ENCODE measurements around the gene YJEFN3. TPM values are rescaled to one million over a fixed set of nuclear protein-coding genes. Genes with fewer than 3 reads are reported as not detected.

YJEFN3 gene
- total and polyA plus RNA-seq, 2 of the 8 experiments (the other 6 are each of a cell fraction or from before 2014, with no cell fraction given) = 5.7 to 9.4 TPM

DNA sequence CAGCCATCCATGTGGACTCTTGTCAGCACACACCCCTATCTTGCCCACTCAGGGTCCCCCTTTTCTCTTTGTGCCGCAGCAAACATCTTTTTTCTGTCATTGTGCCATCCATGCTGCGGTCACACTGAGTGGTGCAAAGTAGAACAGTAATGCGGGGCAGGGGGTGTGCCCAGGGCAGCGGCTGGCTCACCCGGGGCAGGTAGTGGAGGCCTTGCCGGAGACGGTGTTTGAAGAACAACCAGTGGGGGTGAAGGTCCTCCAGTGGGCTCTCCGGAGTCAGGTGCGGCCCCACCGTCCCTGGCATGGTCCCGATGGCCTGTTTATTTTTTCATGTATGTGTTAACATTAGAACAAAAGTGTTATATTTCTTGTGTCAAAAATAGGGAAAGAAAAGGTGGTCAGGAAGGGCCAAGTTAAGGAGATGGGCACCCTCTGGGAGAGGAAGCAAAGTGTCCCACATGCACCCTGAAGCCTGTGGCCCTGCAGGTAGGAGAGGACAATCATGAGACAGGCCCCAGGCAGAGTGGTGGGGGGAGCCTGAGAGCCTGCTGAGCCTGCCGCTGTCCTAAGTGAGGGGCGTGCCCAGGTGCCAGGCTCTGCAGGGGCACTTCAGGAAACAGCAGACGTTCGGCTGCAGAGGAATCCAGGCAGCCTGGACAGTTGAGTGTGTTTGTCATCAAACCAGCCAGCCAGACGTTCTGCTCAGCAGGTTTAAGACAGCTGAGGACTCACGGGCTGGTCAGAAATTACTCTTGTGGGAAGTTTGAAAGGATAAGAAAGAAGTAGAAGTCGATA, 25.7 kb upstream of the YJEFN3 start (continued):
- no peak for TF ChIP-seq RAD21 (IDR thresholded peaks at IDR 0.05 in 1 of 2, conservative IDR thresholded peaks at IDR 0.05 in 1 of 2; ENCODE audit: low read depth in 2 of 2, low read length in 2 of 2)
- no peak for TF ChIP-seq JUND (IDR thresholded peaks at IDR 0.05; ENCODE audit: low read length)
- TF ChIP-seq HDAC2 (IDR thresholded peaks at IDR 0.05; ENCODE audit: borderline replicate concordance in 1 of 2, low read depth in 2 of 2, low read length in 2 of 2) = no peak
- no peak for TF ChIP-seq RNF2 (IDR thresholded peaks at IDR 0.05; ENCODE audit: borderline replicate concordance, low read depth, low read length, missing control alignments, poor library complexity, severe bottlenecking)
- no peak for TF ChIP-seq GTF2F1 (IDR thresholded peaks at IDR 0.05; ENCODE audit: borderline replicate concordance, low read depth, low read length)

Measured in H1 (cell line).